H9 (cell line): ENCODE measurements around the gene MACROD1. TPM values are rescaled to one million over a fixed set of nuclear protein-coding genes. Genes with fewer than 3 reads are reported as not detected.

ENCODE experiments used
- DNase-seq: peaks from one replicate; pipeline ENCODE4 v3.0.0-alpha.2; 2017
- H2AFZ ChIP-seq: one replicate; pipeline ENCODE4 v1.6.1; 2013; ENCODE audit warnings: mild to moderate bottlenecking, low read length, control low read depth, moderate library complexity
- H2AK5ac ChIP-seq: 2 replicates; pipeline ENCODE4 v1.6.1; 2013; ENCODE audit warnings: low read length, control low read depth, mixed read lengths; ENCODE audit not compliant: insufficient read length
- H2BK120ac ChIP-seq: one replicate; pipeline ENCODE4 v1.6.1; 2013; ENCODE audit warnings: low read depth, mild to moderate bottlenecking, low read length, control low read depth, inconsistent platforms; ENCODE audit not compliant: poor library complexity, severe bottlenecking
- H2BK12ac ChIP-seq: 2 replicates; pipeline ENCODE4 v1.6.1; 2013; ENCODE audit warnings: low read length, control low read depth, mixed read lengths, low read depth; ENCODE audit not compliant: insufficient read length
- H2BK15ac ChIP-seq: 2 replicates; pipeline ENCODE4 v1.6.1; 2013; ENCODE audit warnings: low read depth, low read length, control low read depth
- H2BK20ac ChIP-seq: one replicate; pipeline ENCODE4 v1.6.1; 2013; ENCODE audit warnings: low read depth, mild to moderate bottlenecking, low read length, control low read depth, inconsistent platforms; ENCODE audit not compliant: poor library complexity, severe bottlenecking
- H2BK5ac ChIP-seq: 2 replicates; pipeline ENCODE4 v1.6.1; 2013; ENCODE audit warnings: low read length, control low read depth, mixed read lengths; ENCODE audit not compliant: insufficient read length
- H3K14ac ChIP-seq: 2 replicates; pipeline ENCODE4 v1.6.1; 2013; ENCODE audit warnings: low read length, control low read depth; ENCODE audit not compliant: insufficient read depth
- H3K18ac ChIP-seq: 2 replicates; pipeline ENCODE4 v1.6.1; 2013; ENCODE audit warnings: low read depth, mild to moderate bottlenecking, mixed read lengths, low read length, control low read depth; ENCODE audit not compliant: insufficient read length
- H3K23ac ChIP-seq: 2 replicates; pipeline ENCODE4 v1.6.1; 2013; ENCODE audit warnings: low read length, control low read depth, mixed read lengths, low read depth; ENCODE audit not compliant: insufficient read length
- H3K23me2 ChIP-seq: 2 replicates; pipeline ENCODE4 v1.6.1; 2013; ENCODE audit warnings: low read depth, mild to moderate bottlenecking, mixed read lengths, low read length, control low read depth; ENCODE audit not compliant: insufficient read length, poor library complexity, severe bottlenecking
- H3K27ac ChIP-seq: 2 replicates; pipeline ENCODE4 v1.5.1; 2013; ENCODE audit warnings: low read length, control low read depth, mixed read lengths, low read depth; ENCODE audit not compliant: insufficient read length
- H3K27me3 ChIP-seq: 2 replicates; pipeline ENCODE4 v1.6.1; 2013; ENCODE audit warnings: low read length, control low read depth, inconsistent platforms; ENCODE audit not compliant: insufficient read depth
- H3K4ac ChIP-seq: 2 replicates; pipeline ENCODE4 v1.6.1; 2013; ENCODE audit warnings: low read depth, mild to moderate bottlenecking, control low read depth, inconsistent platforms, low read length, moderate library complexity
- H3K4me1 ChIP-seq: 2 replicates; pipeline ENCODE4 v1.6.1; 2013; ENCODE audit warnings: low read length, control low read depth, inconsistent platforms; ENCODE audit not compliant: insufficient read depth
- H3K4me2 ChIP-seq: 2 replicates; pipeline ENCODE4 v1.6.1; 2013; ENCODE audit warnings: low read length, control low read depth, mixed read lengths; ENCODE audit not compliant: insufficient read length, insufficient read depth
- H3K56ac ChIP-seq: 2 replicates; pipeline ENCODE4 v1.6.1; 2013; ENCODE audit warnings: low read depth, mild to moderate bottlenecking, mixed read lengths, low read length, control low read depth; ENCODE audit not compliant: insufficient read length
- H3K79me1 ChIP-seq: 2 replicates; pipeline ENCODE4 v1.6.1; 2013; ENCODE audit warnings: low read depth, mild to moderate bottlenecking, moderate library complexity, low read length, control low read depth, inconsistent platforms; ENCODE audit not compliant: insufficient read depth, poor library complexity, severe bottlenecking
- H3K79me2 ChIP-seq: 2 replicates; pipeline ENCODE4 v1.6.1; 2013; ENCODE audit warnings: low read length, control low read depth, inconsistent platforms; ENCODE audit not compliant: insufficient read depth
- H3K9ac ChIP-seq: 2 replicates; pipeline ENCODE4 v1.6.1; 2013; ENCODE audit warnings: low read length, control low read depth, mixed read lengths; ENCODE audit not compliant: insufficient read length; ENCODE audit errors: extremely low read depth
- H3K9me3 ChIP-seq: one replicate; pipeline ENCODE4 v1.6.1; 2013; ENCODE audit warnings: low read depth, low read length, inconsistent platforms; ENCODE audit not compliant: control insufficient read depth
- H3T11ph ChIP-seq: one replicate; pipeline ENCODE4 v1.6.1; 2013; ENCODE audit warnings: mild to moderate bottlenecking, low read length, control low read depth, inconsistent platforms
- H4K20me1 ChIP-seq: one replicate; pipeline ENCODE4 v1.6.1; 2013; ENCODE audit not compliant: control insufficient read depth, insufficient read length, insufficient read depth
- H4K5ac ChIP-seq: 2 replicates; pipeline ENCODE4 v1.6.1; 2013; ENCODE audit warnings: low read depth, mild to moderate bottlenecking, mixed read lengths, low read length, control low read depth; ENCODE audit not compliant: insufficient read length
- H4K8ac ChIP-seq: replicated peaks from 2 replicates; pipeline ENCODE4 v1.6.1; 2013; ENCODE audit warnings: low read length, control low read depth, mixed read lengths, low read depth; ENCODE audit not compliant: insufficient read length
- H4K91ac ChIP-seq: 2 replicates; pipeline ENCODE4 v1.6.1; 2013; ENCODE audit warnings: low read depth, mild to moderate bottlenecking, moderate library complexity, mixed read lengths, low read length, control low read depth; ENCODE audit not compliant: insufficient read length
- H3K27ac Mint-ChIP-seq, 3 experiments: 2 replicates in 2 of 3; 3 replicates in 1 of 3; pipeline ENCODE4 v1.8.0; 2020 to 2021; ENCODE audit warnings: mixed read lengths in 3 of 3, mild to moderate bottlenecking in 1 of 3, moderate library complexity in 1 of 3
- H3K27me3 Mint-ChIP-seq: 2 replicates; pipeline ENCODE4 v1.8.0; 2021; ENCODE audit warnings: low read depth, mild to moderate bottlenecking, moderate library complexity, mixed read lengths
- H3K36me3 Mint-ChIP-seq, 3 experiments: 2 replicates in 2 of 3; 3 replicates in 1 of 3; pipeline ENCODE4 v1.8.0; 2020 to 2021; ENCODE audit warnings: low read depth in 3 of 3, mixed read lengths in 3 of 3; ENCODE audit not compliant: insufficient read depth in 1 of 3
- H3K4me1 Mint-ChIP-seq, 2 experiments: 2 replicates each; pipeline ENCODE4 v1.8.0; 2020; ENCODE audit warnings: mixed read lengths in 2 of 2
- H3K4me3 Mint-ChIP-seq, 2 experiments: 2 replicates in 1 of 2; 3 replicates in 1 of 2; pipeline ENCODE4 v1.8.0; 2020 to 2021; ENCODE audit warnings: mild to moderate bottlenecking in 2 of 2, mixed read lengths in 2 of 2, moderate library complexity in 1 of 2
- H3K9me3 Mint-ChIP-seq, 2 experiments: 2 replicates in 1 of 2; 3 replicates in 1 of 2; pipeline ENCODE4 v1.8.0; 2020; ENCODE audit warnings: mild to moderate bottlenecking in 2 of 2, mixed read lengths in 2 of 2, moderate library complexity in 1 of 2
- CTCF ChIP-seq: fragments of 200-600 bp; sonication (generic); conservative IDR thresholded peaks from 3 replicates; pipeline ENCODE4 v1.8.0; 2021; ENCODE audit warnings: antibody characterized with exemption, mild to moderate bottlenecking
- WGBS: extraction: QIAGEN DNeasy Blood & Tissue Kit; methylation state at CpG from one replicate; pipeline ENCODE4 v1.1.7; 2013; ENCODE audit warnings: missing lambda C conversion rate, low lambda C conversion rate, mixed read lengths; ENCODE audit not compliant: insufficient read length; ENCODE audit errors: extremely low coverage; 5-methylcytosine and 5-hydroxymethylcytosine counted together
- total RNA-seq: library from RNA; stranded (reverse); gene quantifications from 2 replicates; pipeline ENCODE4 v1.2.1, GENCODE V29; 2021

The MACROD1 gene
- total RNA-seq, 1 experiment from 2014 or later: 21.2 TPM

GRCh38 chr11:64100782-64101353 is 65.0 kb downstream of the MACROD1 start:
- no peaks in the 10 kb centered on the region for H3K9me3 ChIP-seq
- H3K56ac ChIP-seq: no peak overlapping the region
- Mint-ChIP-seq H3K9me3 (no peaks in the 10 kb centered on the region; a peak in 1 of 5 replicates), H3K27me3 (peaks cover 68% of the 10 kb centered on the region), H3K4me3 (no peak overlapping the region), H3K27ac (no peak overlapping the region; a peak in 1 of 7 replicates), H3K36me3 (no peaks in the 10 kb centered on the region), H3K4me1 (peaks cover 2 to 10% of the 10 kb centered on the region in 2 experiments; a peak in 2 of 4 replicates)
- no CpG with 5 or more reads among the region's 7 CpGs for WGBS
- peaks cover 4% of the 10 kb centered on the region; the same call in 1 of the 2 replicates for H3K27me3 ChIP-seq
- no peak for TF ChIP-seq CTCF
- no peak overlapping the region for H2AFZ ChIP-seq
- no peaks in the 10 kb centered on the region for H4K20me1 ChIP-seq
- H3K79me2 ChIP-seq: no peaks in the 10 kb centered on the region
- no peak overlapping the region for H2BK15ac ChIP-seq
- H3K79me1 ChIP-seq: no peaks in the 10 kb centered on the region
- H3T11ph ChIP-seq: no peak overlapping the region
- H4K91ac ChIP-seq: no peak overlapping the region
- no peak overlapping the region for H2BK12ac ChIP-seq
- no peak overlapping the region for H3K9ac ChIP-seq
- H3K4me1 ChIP-seq: no peaks in the 10 kb centered on the region
- no peak overlapping the region for H3K27ac ChIP-seq
- H3K23me2 ChIP-seq: no peaks in the 10 kb centered on the region
- no peak overlapping the region for H3K4ac ChIP-seq
- H4K8ac ChIP-seq: no peak overlapping the region
- no peak overlapping the region for H2BK5ac ChIP-seq
- H3K18ac ChIP-seq: no peak overlapping the region
- no peak overlapping the region for H2BK120ac ChIP-seq
- no peak overlapping the region for H3K23ac ChIP-seq
- no peak overlapping the region for H4K5ac ChIP-seq
- no peak overlapping the region for H3K14ac ChIP-seq
- no peak overlapping the region for H2AK5ac ChIP-seq
- H2BK20ac ChIP-seq: no peak overlapping the region
- DNase-seq: no peak
- no peak overlapping the region for H3K4me2 ChIP-seq
